ENCODE results near the gene RNF10.
A peak's percentile ranks its signal among the peaks of the same experiment; 100 is the strongest.
"Not testable (repeated sequence)": the region's sequence is repeated elsewhere in the genome, so short reads cannot be mapped to it uniquely, and the experiment has no call there.

Gene RNF10

DNA sequence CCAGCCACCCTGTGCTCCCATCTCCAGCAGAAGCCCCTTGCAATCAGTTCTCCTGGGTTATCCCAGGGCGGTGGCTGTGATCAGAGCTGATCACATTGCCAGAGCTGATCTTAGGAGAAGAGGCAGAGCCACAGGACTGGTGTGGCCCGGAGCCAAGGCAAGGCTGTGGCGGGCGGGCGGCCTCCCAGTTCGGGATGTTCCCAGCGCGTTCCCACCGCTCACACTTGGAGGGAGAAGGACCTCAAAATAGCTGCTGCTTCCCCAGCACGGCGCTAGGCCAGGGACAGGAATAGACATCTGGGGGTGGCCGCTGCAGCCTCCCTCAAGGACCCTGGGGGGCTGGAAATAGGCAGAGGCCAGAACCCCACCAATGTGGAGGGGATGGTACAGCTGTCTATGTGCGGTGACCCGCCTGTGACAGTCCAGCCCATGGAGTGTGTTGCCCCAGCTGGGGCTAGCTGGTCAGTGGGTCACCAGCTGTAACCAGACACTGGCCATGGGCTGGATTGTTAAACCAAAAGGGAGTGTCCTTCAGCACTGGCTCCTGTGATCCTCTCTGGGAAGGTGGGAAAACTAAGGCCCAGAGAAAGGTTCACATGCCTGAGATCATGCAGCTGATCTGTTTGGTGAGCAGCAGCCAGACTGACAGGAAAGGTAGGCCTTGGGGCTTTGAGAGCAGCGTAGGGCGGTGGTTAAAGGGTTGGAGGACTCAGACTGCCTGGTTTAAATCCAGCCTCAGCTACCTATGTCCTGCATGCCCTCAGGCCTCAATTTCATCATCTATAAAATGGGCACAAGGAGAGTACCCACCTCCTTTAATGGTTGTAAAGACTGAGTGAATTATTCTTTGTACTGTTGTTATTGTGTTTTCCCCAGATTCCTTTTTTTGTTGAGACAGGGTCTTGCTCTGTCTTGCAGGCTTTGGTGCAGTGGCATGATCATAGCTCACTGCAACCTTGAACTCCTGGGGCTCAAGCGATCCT lies 55.1 kb downstream of the RNF10 start:
- no peak overlapping the region for H3K27ac ChIP-seq (ENCODE audit: low read depth, low read length)
- no peaks in the 10 kb centered on the region for H3K9me3 ChIP-seq (ENCODE audit: control insufficient read depth in 1 of 2, low read length in 2 of 2)
- no peak overlapping the region for H3K4me3 ChIP-seq (ENCODE audit: low read depth in 1 of 2, low read length in 2 of 2)
- peaks cover under 1 to 6% of the 10 kb centered on the region in 2 donors for H3K4me1 ChIP-seq (ENCODE audit: control insufficient read depth in 1 of 2, insufficient read depth in 2 of 2, low read length in 2 of 2)
- H3K9ac ChIP-seq (ENCODE audit: low read depth in 1 of 2, low read length in 2 of 2), result no peak overlapping the region
- H3K36me3 ChIP-seq (ENCODE audit: control insufficient read depth in 1 of 2, insufficient read depth in 2 of 2, low read length in 2 of 2), result no peaks in the 10 kb centered on the region
- H3K27me3 ChIP-seq (ENCODE audit: control insufficient read depth in 1 of 2, insufficient read depth in 2 of 2, low read length in 2 of 2), result no peaks in the 10 kb centered on the region

DNA sequence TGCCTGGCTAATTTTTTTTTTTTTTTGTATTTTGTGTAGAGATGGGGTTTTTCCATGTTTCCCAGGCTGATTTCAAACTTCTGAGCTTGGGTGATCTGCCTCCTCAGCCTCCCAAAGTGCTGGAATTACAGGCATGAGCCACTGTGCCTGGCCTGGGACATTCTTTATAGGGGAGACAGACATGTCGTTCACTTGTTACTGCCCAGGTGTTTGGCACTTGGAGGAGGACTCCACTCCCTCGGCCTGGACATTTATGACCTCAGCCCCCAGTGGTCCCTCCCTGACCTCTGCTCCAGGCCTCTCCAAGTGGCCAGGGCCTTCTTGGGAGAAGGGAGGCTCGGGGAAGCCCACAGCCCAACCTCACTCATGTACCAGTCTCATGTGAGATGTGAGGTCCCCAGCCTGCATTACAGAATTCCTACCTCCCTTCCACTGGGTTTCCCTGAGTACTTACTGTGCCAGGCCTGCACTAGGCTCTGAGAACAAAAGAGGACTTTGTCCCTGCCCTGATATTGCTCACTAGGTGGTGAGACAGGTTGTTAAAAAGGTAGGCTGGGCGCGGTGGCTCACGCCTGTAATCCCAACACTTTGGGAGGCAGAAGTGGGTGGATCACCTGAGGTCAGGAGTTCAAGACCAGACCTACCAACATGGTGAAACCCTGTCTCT lies 56.7 kb downstream of the RNF10 start:
- H3K4me3 ChIP-seq (ENCODE audit: low read depth in 1 of 2, low read length in 2 of 2), result no peak overlapping the region
- no peaks in the 10 kb centered on the region for H3K9me3 ChIP-seq (ENCODE audit: control insufficient read depth in 1 of 2, low read length in 2 of 2)
- no peaks in the 10 kb centered on the region for H3K36me3 ChIP-seq (ENCODE audit: control insufficient read depth in 1 of 2, insufficient read depth in 2 of 2, low read length in 2 of 2)
- H3K27me3 ChIP-seq (ENCODE audit: control insufficient read depth in 1 of 2, insufficient read depth in 2 of 2, low read length in 2 of 2), result no peaks in the 10 kb centered on the region
- H3K4me1 ChIP-seq (ENCODE audit: control insufficient read depth in 1 of 2, insufficient read depth in 2 of 2, low read length in 2 of 2), result peaks cover 0 to 4% of the 10 kb centered on the region in 2 donors
- no peak overlapping the region for H3K9ac ChIP-seq (ENCODE audit: low read depth in 1 of 2, low read length in 2 of 2)
- no peak overlapping the region for H3K27ac ChIP-seq (ENCODE audit: low read depth, low read length)

DNA sequence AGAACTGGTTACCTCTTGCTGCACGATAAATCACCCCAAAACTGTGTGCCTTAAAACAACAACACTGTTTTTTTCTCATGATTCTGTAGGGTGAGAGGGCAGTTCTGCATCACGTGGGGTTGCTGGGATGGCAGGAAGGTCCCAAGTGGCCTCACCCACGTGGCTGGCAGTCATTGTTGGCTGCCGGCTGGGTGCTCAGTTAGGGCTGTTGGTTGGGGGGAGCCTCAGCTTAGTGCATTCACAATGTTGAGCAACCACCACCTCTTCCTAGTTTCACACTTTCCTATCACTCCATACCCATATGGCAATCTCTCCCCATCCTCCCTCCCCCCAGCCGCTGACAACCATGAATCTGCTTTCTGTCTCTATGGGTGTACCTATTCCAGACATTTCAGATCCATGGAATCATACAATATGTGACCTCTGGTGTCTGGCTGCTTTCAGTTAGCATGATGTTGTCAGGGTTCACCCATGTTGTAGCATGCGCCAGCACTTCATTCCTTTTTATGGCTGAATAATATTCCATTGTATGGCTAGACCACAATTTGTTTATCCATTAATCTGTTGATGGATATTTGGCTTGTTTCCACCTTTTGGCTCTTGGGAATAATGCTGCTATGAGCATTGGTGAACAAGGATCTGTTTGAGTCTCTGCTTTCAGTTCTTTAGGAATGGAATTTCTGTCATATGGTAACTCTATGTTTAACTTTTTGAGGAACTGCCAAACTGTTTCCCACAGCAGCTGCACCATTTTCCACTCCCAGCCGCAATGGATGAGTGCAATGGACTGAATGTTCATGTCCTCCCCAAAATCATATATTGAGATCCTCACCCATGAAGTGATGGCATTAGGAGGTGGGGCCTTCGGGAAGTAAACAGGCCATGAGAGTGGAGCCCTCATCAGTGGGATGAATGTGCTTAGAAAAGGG lies 58.2 kb downstream of the RNF10 start:
- H3K36me3 ChIP-seq (ENCODE audit: control insufficient read depth in 1 of 2, insufficient read depth in 2 of 2, low read length in 2 of 2), result no peaks in the 10 kb centered on the region
- no peaks in the 10 kb centered on the region for H3K9me3 ChIP-seq (ENCODE audit: control insufficient read depth in 1 of 2, low read length in 2 of 2)
- H3K27ac ChIP-seq (ENCODE audit: low read depth, low read length), result no peak overlapping the region
- no peaks in the 10 kb centered on the region for H3K27me3 ChIP-seq (ENCODE audit: control insufficient read depth in 1 of 2, insufficient read depth in 2 of 2, low read length in 2 of 2)
- no peak overlapping the region for H3K4me3 ChIP-seq (ENCODE audit: low read depth in 1 of 2, low read length in 2 of 2)
- peaks cover 0 to 4% of the 10 kb centered on the region in 2 donors for H3K4me1 ChIP-seq (ENCODE audit: control insufficient read depth in 1 of 2, insufficient read depth in 2 of 2, low read length in 2 of 2)
- H3K9ac ChIP-seq (ENCODE audit: low read depth in 1 of 2, low read length in 2 of 2), result no peak overlapping the region

DNA sequence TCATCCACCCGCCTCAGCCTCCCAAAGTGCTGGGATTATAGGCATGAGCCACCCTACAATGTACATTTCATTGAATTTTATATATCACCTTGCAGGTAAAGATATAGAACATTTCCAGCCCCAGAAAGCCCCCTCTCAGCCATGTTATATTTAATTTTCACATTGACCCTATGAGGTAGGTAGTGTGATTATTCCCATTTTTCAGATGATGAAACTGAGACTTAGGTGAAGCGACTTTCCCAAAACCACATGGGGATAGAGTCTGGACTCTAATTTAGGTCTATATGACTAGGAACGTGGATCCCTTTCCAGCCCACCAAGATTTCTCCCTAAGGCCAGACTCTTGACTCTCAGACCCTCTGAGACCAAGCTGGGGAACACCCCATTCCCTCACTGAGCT lies 62.7 kb downstream of the RNF10 start:
- Histone ChIP-seq H3K27me3 (ENCODE audit: control insufficient read depth in 1 of 2, insufficient read depth in 2 of 2, low read length in 2 of 2) (no peaks in the 10 kb centered on the region), H3K9ac (ENCODE audit: low read depth in 1 of 2, low read length in 2 of 2) (no peak overlapping the region), H3K36me3 (ENCODE audit: control insufficient read depth in 1 of 2, insufficient read depth in 2 of 2, low read length in 2 of 2) (no peaks in the 10 kb centered on the region), H3K4me1 (ENCODE audit: control insufficient read depth in 1 of 2, insufficient read depth in 2 of 2, low read length in 2 of 2) (peaks cover 8 to 10% of the 10 kb centered on the region in 2 donors), H3K4me3 (ENCODE audit: low read depth in 1 of 2, low read length in 2 of 2) (no peak overlapping the region), H3K27ac (ENCODE audit: low read depth, low read length) (no peak overlapping the region), H3K9me3 (ENCODE audit: control insufficient read depth in 1 of 2, low read length in 2 of 2) (no peaks in the 10 kb centered on the region)

DNA sequence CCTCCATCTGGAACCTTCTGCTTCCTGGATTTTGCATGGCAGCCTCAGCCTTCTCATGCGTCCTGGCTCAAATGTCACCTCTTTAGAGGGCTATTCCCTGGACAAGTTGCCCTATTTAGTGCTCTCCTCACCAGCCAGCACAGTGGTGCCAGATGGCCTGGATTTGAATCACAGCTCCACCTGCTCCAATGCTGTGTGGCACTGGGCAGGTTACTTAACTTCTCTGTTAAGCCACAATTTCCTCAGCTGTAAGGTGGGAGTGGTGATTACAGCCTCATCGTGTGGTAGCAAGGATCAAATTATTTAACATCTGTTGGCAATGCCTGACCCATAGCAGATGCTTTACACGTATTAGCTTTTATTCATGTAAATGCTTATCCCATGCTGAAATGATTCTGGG lies 63.7 kb downstream of the RNF10 start:
- Histone ChIP-seq H3K27me3 (ENCODE audit: control insufficient read depth in 1 of 2, insufficient read depth in 2 of 2, low read length in 2 of 2) (no peaks in the 10 kb centered on the region), H3K4me3 (ENCODE audit: low read depth in 1 of 2, low read length in 2 of 2) (no peak overlapping the region), H3K9ac (ENCODE audit: low read depth in 1 of 2, low read length in 2 of 2) (no peak overlapping the region), H3K4me1 (ENCODE audit: control insufficient read depth in 1 of 2, insufficient read depth in 2 of 2, low read length in 2 of 2) (peaks cover 8 to 10% of the 10 kb centered on the region in 2 donors), H3K27ac (ENCODE audit: low read depth, low read length) (no peak overlapping the region), H3K9me3 (ENCODE audit: control insufficient read depth in 1 of 2, low read length in 2 of 2) (no peaks in the 10 kb centered on the region), H3K36me3 (ENCODE audit: control insufficient read depth in 1 of 2, insufficient read depth in 2 of 2, low read length in 2 of 2) (no peaks in the 10 kb centered on the region)

DNA sequence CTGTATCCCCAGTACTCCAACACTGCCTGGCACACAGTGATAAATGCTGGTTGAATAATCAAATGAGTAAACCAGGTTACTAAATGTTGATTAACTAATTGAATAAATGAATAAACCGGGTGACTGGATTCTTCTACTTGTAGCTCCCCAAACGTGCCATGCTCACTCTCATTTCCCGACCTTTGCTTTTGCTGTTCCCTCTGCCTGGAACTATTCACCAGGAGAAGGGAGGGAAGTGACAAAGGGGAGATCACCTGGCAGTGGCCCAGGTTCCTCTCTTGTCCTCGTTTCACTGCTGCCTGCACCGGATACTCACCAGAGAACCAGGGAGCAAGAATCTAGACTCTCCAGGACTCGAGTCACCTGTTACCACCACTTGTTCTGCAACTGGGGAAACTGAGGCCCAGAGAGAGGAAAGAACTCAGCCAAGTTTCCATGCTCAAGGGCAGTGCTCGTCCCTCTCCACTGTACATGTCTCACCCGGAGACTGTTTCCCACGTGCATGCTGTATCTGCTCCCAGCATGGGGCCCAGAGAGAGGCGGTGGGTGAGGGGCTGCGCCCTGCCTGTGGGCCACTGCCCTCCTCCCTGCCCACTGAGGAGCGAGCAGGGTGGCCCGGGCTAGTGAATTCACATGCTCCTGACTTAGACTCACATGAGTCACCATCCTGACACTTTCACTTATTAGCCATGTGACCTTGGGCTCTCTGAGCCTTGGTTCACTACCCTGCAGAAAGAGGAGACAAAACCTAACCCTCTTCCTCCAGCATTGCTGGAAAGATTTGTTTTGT lies 64.7 kb downstream of the RNF10 start:
- peaks cover 8 to 10% of the 10 kb centered on the region in 2 donors for H3K4me1 ChIP-seq (ENCODE audit: control insufficient read depth in 1 of 2, insufficient read depth in 2 of 2, low read length in 2 of 2)
- no peak overlapping the region for H3K9ac ChIP-seq (ENCODE audit: low read depth in 1 of 2, low read length in 2 of 2)
- no peaks in the 10 kb centered on the region for H3K9me3 ChIP-seq (ENCODE audit: control insufficient read depth in 1 of 2, low read length in 2 of 2)
- H3K36me3 ChIP-seq (ENCODE audit: control insufficient read depth in 1 of 2, insufficient read depth in 2 of 2, low read length in 2 of 2), result no peaks in the 10 kb centered on the region
- H3K27me3 ChIP-seq (ENCODE audit: control insufficient read depth in 1 of 2, insufficient read depth in 2 of 2, low read length in 2 of 2), result no peaks in the 10 kb centered on the region
- peak overlapping the region in 1 of 2 donors; percentile 23 for H3K4me3 ChIP-seq (ENCODE audit: low read depth in 1 of 2, low read length in 2 of 2)
- no peak overlapping the region for H3K27ac ChIP-seq (ENCODE audit: low read depth, low read length)

DNA sequence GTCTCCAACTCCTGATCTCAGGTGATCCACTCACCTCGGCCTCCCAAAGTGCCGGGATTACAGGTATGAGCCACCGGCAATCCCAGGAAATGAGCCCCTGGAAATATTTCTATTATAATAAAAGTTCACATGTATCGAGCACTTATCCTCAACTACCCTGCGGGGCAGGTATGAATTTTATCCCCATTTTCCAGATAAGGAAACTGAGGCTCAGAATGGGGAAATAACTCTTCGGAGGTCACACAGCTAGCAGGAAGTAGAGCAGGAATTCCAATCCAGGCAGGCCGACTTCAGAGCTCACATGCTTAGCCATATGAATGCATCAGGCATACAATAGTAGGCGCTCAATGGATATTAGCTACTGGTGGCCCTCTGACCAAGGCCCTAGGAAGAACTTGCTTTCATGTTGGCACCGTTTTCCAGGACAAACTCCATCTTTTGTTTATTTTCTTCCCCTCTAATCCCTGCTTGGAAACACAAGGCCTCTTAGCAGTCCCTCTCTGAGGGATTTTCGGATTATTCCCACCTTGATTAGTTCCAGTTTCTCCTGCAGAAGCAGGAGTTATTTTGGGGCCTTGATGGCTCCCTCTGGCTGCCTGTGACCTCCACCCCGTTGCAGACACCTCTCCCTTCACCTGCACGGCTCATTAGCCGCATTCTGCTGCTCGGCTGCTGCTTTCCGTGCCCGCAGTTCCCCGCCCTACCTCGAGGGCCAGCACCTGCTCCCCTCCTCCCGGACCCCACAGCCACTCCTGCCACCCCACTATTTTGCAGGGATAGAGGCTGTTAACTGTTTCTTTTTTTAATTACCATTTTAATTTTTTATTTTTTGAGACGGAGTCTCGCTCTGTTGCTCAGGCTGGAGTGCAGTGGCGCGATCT lies 65.8 kb downstream of the RNF10 start:
- Histone ChIP-seq H3K27me3 (ENCODE audit: control insufficient read depth in 1 of 2, insufficient read depth in 2 of 2, low read length in 2 of 2) (no peaks in the 10 kb centered on the region), H3K27ac (ENCODE audit: low read depth, low read length) (no peak overlapping the region), H3K36me3 (ENCODE audit: control insufficient read depth in 1 of 2, insufficient read depth in 2 of 2, low read length in 2 of 2) (no peaks in the 10 kb centered on the region), H3K9me3 (ENCODE audit: control insufficient read depth in 1 of 2, low read length in 2 of 2) (no peaks in the 10 kb centered on the region), H3K9ac (ENCODE audit: low read depth in 1 of 2, low read length in 2 of 2) (no peak overlapping the region), H3K4me3 (ENCODE audit: low read depth in 1 of 2, low read length in 2 of 2) (no peak overlapping the region), H3K4me1 (ENCODE audit: control insufficient read depth in 1 of 2, insufficient read depth in 2 of 2, low read length in 2 of 2) (peaks cover 8 to 10% of the 10 kb centered on the region in 2 donors)

DNA sequence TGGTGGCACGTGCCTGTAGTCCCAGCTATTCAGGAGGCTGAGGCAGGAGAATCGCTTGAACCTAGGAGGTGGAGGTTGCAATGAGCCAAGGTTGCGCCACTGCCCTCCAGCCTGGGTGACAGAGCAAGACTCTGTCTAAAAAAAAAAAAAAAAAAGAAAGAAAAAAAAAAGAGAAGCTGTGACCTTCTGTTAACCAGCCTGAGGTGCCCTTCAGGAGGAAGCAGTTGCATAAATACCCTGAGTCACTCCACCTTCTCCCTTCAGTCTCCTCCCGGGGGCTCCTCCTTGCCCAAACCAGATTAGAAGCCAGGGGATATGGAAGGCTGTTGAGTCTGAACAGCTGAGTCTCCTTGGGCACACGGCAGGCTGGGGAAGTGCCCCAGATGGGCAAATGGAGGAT lies 68.3 kb downstream of the RNF10 start:
- H3K9me3 ChIP-seq (ENCODE audit: control insufficient read depth in 1 of 2, low read length in 2 of 2); H3K4me1 ChIP-seq (ENCODE audit: control insufficient read depth in 1 of 2, insufficient read depth in 2 of 2, low read length in 2 of 2); H3K4me3 ChIP-seq (ENCODE audit: low read depth in 1 of 2, low read length in 2 of 2); H3K36me3 ChIP-seq (ENCODE audit: control insufficient read depth in 1 of 2, insufficient read depth in 2 of 2, low read length in 2 of 2); H3K27ac ChIP-seq (ENCODE audit: low read depth, low read length); H3K9ac ChIP-seq (ENCODE audit: low read depth in 1 of 2, low read length in 2 of 2); H3K27me3 ChIP-seq (ENCODE audit: control insufficient read depth in 1 of 2, insufficient read depth in 2 of 2, low read length in 2 of 2): not testable (repeated sequence)

DNA sequence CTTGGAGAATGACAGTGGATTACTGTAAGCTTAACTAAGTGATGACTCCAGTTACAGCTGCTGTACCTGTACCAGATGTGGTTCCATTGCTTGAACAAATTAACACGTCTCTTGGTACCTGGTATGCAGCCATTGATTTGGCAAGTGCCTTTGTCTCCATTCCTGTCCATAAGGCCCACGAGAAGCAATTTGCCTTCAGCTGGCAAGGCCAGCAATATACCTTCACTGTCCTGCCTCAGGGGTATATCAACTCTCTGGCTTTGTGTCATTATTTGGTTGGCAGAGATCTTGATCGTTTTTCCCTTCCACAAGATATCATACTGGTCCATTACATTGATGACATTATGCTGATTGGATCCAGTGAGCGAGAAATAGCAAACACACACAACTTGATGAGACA lies 76.4 kb downstream of the RNF10 start:
- Histone ChIP-seq H3K9me3 (ENCODE audit: control insufficient read depth in 1 of 2, low read length in 2 of 2) (no peaks in the 10 kb centered on the region), H3K9ac (ENCODE audit: low read depth in 1 of 2, low read length in 2 of 2) (no peak overlapping the region), H3K4me1 (ENCODE audit: control insufficient read depth in 1 of 2, insufficient read depth in 2 of 2, low read length in 2 of 2) (no peaks in the 10 kb centered on the region), H3K4me3 (ENCODE audit: low read depth in 1 of 2, low read length in 2 of 2) (no peak overlapping the region), H3K27ac (ENCODE audit: low read depth, low read length) (no peak overlapping the region), H3K27me3 (ENCODE audit: control insufficient read depth in 1 of 2, insufficient read depth in 2 of 2, low read length in 2 of 2) (no peaks in the 10 kb centered on the region), H3K36me3 (ENCODE audit: control insufficient read depth in 1 of 2, insufficient read depth in 2 of 2, low read length in 2 of 2) (no peaks in the 10 kb centered on the region)

All from duodenal mucosa (tissue), 2 donors.